LNCaP clone FGC (cell line): Measurements from ENCODE around the gene ZNF100.
"Not testable (repeated sequence)": the region's sequence is repeated elsewhere in the genome, so short reads cannot be mapped to it uniquely, and the experiment has no call there.

ENCODE experiments used
- DNase-seq: peaks from one replicate; pipeline ENCODE4 v3.0.0-alpha.2; 2011; ENCODE audit warnings: low read depth
- H3K4me3 ChIP-seq: 2 replicates; pipeline ENCODE4 v1.5.1; 2011; ENCODE audit warnings: mild to moderate bottlenecking, low read depth, low read length, control low read depth
- CTCF ChIP-seq: IDR thresholded peaks from 2 replicates; pipeline ENCODE4 v1.5.1; 2012; ENCODE audit warnings: mild to moderate bottlenecking; ENCODE audit not compliant: control insufficient read depth, insufficient read depth; ENCODE audit errors: extremely low read depth

Gene ZNF100

GRCh38 chr19:21758296-21758695 lies 9.1 kb downstream of the ZNF100 start:
- no peak overlapping the region for H3K4me3 ChIP-seq
- TF ChIP-seq CTCF: no peak
- DNase-seq: no peak

GRCh38 chr19:21755555-21755954 lies 11.8 kb downstream of the ZNF100 start:
- not testable (repeated sequence) for DNase-seq, H3K4me3 ChIP-seq

- DNase-seq: no peak
- H3K4me3 ChIP-seq: no peak overlapping the region
- no peak for TF ChIP-seq CTCF
Observed at GRCh38 chr19:21751384-21751783, 16.0 kb downstream of the ZNF100 start.

- no peak overlapping the region for H3K4me3 ChIP-seq
- no peak for DNase-seq
- TF ChIP-seq CTCF: no peak
Observed at GRCh38 chr19:21750586-21751128, 16.7 kb downstream of the ZNF100 start.

- DNase-seq: no peak
- no peak overlapping the region for H3K4me3 ChIP-seq
- no peak for TF ChIP-seq CTCF
Observed at GRCh38 chr19:21749090-21749489, 18.3 kb downstream of the ZNF100 start.

- no peak for DNase-seq
- H3K4me3 ChIP-seq: no peak overlapping the region
- TF ChIP-seq CTCF: no peak
Observed at GRCh38 chr19:21748088-21748487, 19.3 kb downstream of the ZNF100 start.

- DNase-seq: no peak
- no peak overlapping the region for H3K4me3 ChIP-seq
- no peak for TF ChIP-seq CTCF
Observed at GRCh38 chr19:21740559-21740958, 26.8 kb downstream of the ZNF100 start.

GRCh38 chr19:21726942-21727747 lies 40.2 kb downstream of the ZNF100 start:
- DNase-seq, H3K4me3 ChIP-seq: not testable (repeated sequence)
